ENCODE measurements around the gene CPT1A.

DNA sequence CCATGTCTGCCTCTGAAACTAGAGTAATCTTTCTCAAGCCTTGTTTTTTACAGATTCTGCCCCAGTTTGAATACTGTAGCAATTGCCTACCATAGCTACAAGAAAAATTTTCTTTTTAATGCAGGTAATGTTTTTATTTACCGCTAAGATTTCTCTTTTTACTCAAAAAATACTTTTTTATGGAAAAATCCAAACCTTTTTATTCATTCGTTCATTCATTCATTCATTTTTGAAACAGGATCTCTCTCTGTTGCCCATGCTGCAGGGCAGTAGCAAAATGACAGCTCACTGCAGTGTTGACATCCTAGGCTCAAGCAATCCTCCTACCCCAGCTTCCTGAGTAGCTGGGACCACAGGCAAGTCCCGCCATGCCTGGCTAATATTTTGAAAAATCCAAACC lies 2.7 kb upstream of the CPT1A start:
- TF ChIP-seq TAF1 (IDR thresholded peaks at IDR 0.05; ENCODE audit: borderline replicate concordance, low read depth, low read length) (no peak), POLR2AphosphoS5 (IDR thresholded peaks at IDR 0.05; ENCODE audit: low read depth, low read length) (no peak), POLR2A (IDR thresholded peaks at IDR 0.05; ENCODE audit: low read depth, low read length) (no peak)
